ENCODE data around the gene ZNF22. TPM values are rescaled to one million over a fixed set of nuclear protein-coding genes. Genes with fewer than 3 reads are reported as not detected.

The ZNF22 gene
- total RNA-seq, 1 experiment from 2014 or later: 36.9 TPM

GRCh38 chr10:44960482-44961229, 40.1 kb upstream of the ZNF22 start:
- no peak overlapping the region for H3K9ac ChIP-seq (ENCODE audit: extremely low read depth, insufficient read length, low read length)
- DNase-seq: peak; percentile 22

More at GRCh38 chr10:44960482-44961229, 40.1 kb upstream of the ZNF22 start:
- H3K4me3 Mint-ChIP-seq: peak overlapping the region; percentile 78 to 79
- H3T11ph ChIP-seq (ENCODE audit: low read length): no peak overlapping the region
- no peak overlapping the region for H4K91ac ChIP-seq (ENCODE audit: insufficient read length, low read depth, low read length)
- H3K23me2 ChIP-seq (ENCODE audit: insufficient read length, low read depth, low read length, poor library complexity, severe bottlenecking): peaks cover 11% of the 10 kb centered on the region
- no peak overlapping the region for H3K27ac ChIP-seq (ENCODE audit: insufficient read length, low read depth, low read length)
- no peak overlapping the region for H2BK120ac ChIP-seq (ENCODE audit: low read depth, low read length, poor library complexity, severe bottlenecking)
- H3K4ac ChIP-seq (ENCODE audit: low read depth, low read length): no peak overlapping the region
- H3K36me3 Mint-ChIP-seq (ENCODE audit: insufficient read depth in 1 of 3, low read depth in 3 of 3): peaks cover 5 to 11% (median 8%) of the 10 kb centered on the region in 3 experiments; a peak in 6 of 7 replicates
- no peak overlapping the region for H3K14ac ChIP-seq (ENCODE audit: insufficient read depth, low read length)
- H2BK20ac ChIP-seq (ENCODE audit: low read depth, low read length, poor library complexity, severe bottlenecking): no peak overlapping the region
- no peak overlapping the region for H2BK5ac ChIP-seq (ENCODE audit: insufficient read length, low read length)
- no peak overlapping the region for H4K8ac ChIP-seq (replicated peaks; ENCODE audit: insufficient read length, low read depth, low read length)
- peaks cover 69 to 70% of the 10 kb centered on the region in 2 experiments for H3K4me1 Mint-ChIP-seq
- no peak overlapping the region for H3K18ac ChIP-seq (ENCODE audit: insufficient read length, low read depth, low read length)
- no peak overlapping the region for H3K23ac ChIP-seq (ENCODE audit: insufficient read length, low read depth, low read length)
- no CpG with 5 or more reads among the region's 7 CpGs for WGBS (ENCODE audit: extremely low coverage, insufficient read length, low lambda C conversion rate)
- no peak overlapping the region for H2AK5ac ChIP-seq (ENCODE audit: insufficient read length, low read length)
- peaks cover 13% of the 10 kb centered on the region for H3K27me3 Mint-ChIP-seq (ENCODE audit: low read depth)
- no peak overlapping the region for H2AFZ ChIP-seq (ENCODE audit: low read length)
- H4K20me1 ChIP-seq (ENCODE audit: control insufficient read depth, insufficient read depth, insufficient read length): no peaks in the 10 kb centered on the region
- no peaks in the 10 kb centered on the region for H3K79me2 ChIP-seq (ENCODE audit: insufficient read depth, low read length)
- no peak for TF ChIP-seq CTCF (conservative IDR thresholded peaks at IDR 0.05)
- H3K9me3 ChIP-seq (ENCODE audit: control insufficient read depth, low read depth, low read length): no peaks in the 10 kb centered on the region
- H3K4me1 ChIP-seq (ENCODE audit: insufficient read depth, low read length): peaks cover 25% of the 10 kb centered on the region; the same call in 1 of the 2 replicates
- H3K27me3 ChIP-seq (ENCODE audit: insufficient read depth, low read length): no peaks in the 10 kb centered on the region
- H3K56ac ChIP-seq (ENCODE audit: insufficient read length, low read depth, low read length): no peak overlapping the region
- no peak overlapping the region for H2BK15ac ChIP-seq (ENCODE audit: low read depth, low read length)
- no peaks in the 10 kb centered on the region; a peak in 1 of 5 replicates for H3K9me3 Mint-ChIP-seq
- H4K5ac ChIP-seq (ENCODE audit: insufficient read length, low read depth, low read length): no peak overlapping the region
- H3K4me2 ChIP-seq (ENCODE audit: insufficient read depth, insufficient read length, low read length): peak overlapping the region; percentile 70
- H3K27ac Mint-ChIP-seq: peak overlapping the region in 1 of 3 experiments; percentile 6; a peak in 1 of 7 replicates
- H2BK12ac ChIP-seq (ENCODE audit: insufficient read length, low read depth, low read length): no peak overlapping the region
- H3K79me1 ChIP-seq (ENCODE audit: insufficient read depth, low read depth, low read length, poor library complexity, severe bottlenecking): no peaks in the 10 kb centered on the region

Measured in H9 (cell line).